Regular cardiac myocyte (primary cell): Measurements from ENCODE around the gene ATL2. TPM values are rescaled to one million over a fixed set of nuclear protein-coding genes. Genes with fewer than 3 reads are reported as not detected.

Experiments used
- total RNA-seq: library from RNA; depleted of rRNA; stranded (reverse); fragments of >200 nt; gene quantifications from 2 replicates; pipeline ENCODE4 v1.2.3, GENCODE V29; 2014

The ATL2 gene
- total RNA-seq = 114 and 122 TPM in 2 replicates

GRCh38 chr2:38377050-38377828 is at the start of gene ATL2:
Gene ATL2, minus strand, starts transcription at chr2:38377273. Its CDS starts 13 bp downstream, at chr2:38377260.

Other genes with a start within 250 kb of the ATL2 start
- gene HNRNPLL, start 225.7 kb upstream of the ATL2 start, total RNA-seq = 37.8 and 41.0 TPM in 2 replicates